HTERT RPE-1 (cell line): ENCODE measurements around the gene PCDHA1.
"Not testable (repeated sequence)": the region's sequence is repeated elsewhere in the genome, so short reads cannot be mapped to it uniquely, and the experiment has no call there.

Experiments
- in situ Hi-C: fragments of 300-500 bp; cut with MboI; formaldehyde crosslinking; loops from 4 replicates; pipeline ENCODE4 v1.14.3; 2020; ENCODE audit warnings: low sequenced_read_pairs

Gene PCDHA1

DNA sequence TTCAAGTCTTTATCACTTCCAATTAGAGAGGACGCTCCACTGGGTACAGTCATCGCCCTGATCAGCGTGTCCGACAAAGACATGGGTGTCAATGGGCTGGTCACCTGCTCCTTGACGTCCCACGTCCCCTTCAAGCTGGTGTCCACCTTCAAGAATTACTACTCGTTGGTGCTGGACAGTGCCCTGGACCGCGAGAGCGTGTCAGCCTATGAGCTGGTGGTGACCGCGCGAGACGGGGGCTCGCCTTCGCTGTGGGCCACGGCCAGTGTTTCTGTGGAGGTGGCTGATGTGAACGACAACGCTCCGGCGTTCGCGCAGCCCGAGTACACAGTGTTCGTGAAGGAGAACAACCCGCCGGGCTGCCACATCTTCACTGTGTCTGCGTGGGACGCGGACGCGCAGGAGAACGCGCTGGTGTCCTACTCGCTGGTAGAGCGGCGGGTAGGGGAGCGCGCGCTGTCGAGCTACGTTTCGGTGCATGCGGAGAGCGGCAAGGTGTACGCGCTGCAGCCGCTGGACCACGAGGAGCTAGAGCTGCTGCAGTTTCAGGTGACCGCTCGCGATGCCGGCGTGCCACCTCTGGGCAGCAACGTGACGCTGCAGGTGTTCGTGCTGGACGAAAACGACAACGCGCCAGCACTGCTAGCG, 22.4 kb downstream of the PCDHA1 start:
- in situ Hi-C loops, result not testable (repeated sequence)

DNA sequence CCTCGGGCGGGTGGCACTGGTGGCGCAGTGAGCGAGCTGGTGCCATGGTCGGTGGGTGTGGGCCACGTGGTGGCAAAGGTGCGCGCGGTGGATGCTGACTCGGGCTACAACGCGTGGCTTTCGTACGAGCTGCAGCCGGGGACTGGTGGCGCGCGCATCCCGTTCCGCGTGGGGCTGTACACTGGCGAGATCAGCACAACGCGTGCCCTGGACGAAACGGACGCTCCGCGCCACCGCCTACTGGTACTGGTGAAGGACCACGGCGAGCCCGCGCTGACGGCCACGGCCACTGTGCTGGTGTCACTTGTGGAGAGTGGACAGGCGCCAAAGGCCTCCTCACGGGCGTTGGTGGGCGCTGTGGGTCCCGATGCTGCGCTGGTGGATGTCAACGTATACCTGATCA, 22.9 kb downstream of the PCDHA1 start:
- in situ Hi-C loops, result no loop called here

DNA sequence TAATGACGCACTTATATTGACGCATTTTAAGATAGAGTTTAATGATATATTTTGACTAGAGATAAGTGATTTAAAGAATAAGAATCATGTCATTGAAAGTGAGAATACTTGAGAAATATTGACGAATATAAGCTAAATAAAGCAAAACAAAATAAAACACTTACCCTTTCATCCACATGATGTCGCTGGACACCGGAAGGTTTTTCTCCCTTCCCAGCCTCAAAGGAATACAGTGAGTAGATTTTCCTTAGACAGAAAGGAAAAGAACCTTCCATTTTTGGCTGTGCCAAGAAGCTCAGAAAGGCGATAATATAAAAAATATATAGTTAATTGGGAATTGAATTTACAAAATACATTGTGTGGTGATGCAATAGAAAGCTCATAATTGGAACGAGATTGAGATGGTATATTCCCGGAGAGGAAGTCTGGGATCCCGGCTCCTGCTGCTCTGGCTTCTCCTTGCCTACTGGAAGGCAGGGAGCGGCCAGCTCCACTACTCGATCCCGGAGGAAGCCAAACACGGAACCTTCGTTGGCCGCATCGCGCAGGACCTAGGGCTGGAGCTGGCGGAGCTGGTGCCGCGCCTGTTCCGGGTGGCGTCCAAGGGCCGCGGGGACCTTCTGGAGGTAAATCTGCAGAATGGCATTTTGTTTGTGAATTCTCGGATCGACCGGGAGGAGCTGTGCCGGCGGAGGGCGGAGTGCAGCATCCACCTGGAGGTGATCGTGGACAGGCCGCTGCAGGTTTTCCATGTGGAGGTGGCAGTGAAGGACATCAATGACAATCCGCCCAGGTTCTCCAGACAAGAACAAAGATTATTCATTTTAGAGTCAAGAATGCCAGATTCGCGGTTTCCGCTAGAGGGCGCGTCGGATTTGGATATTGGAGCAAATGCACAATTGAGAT, 35.7 kb downstream of the PCDHA1 start, which contains the start of gene PCDHA5:
Gene PCDHA5, plus strand, starts transcription at position 239 of the 906 bp plus-strand sequence.
- in situ Hi-C loops, result no loop called here

DNA sequence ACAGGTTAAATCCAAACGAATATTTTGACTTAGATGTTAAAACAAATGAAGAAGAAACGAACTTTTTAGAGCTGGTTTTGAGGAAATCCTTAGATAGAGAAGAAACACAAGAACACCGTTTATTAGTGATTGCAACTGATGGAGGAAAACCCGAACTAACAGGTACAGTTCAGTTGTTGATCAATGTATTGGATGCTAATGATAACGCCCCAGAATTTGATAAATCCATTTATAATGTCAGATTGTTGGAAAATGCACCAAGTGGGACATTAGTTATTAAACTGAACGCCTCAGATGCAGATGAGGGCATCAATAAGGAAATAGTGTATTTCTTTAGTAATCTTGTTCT, 36.3 kb downstream of the PCDHA1 start:
- in situ Hi-C loops, result no loop called here

DNA sequence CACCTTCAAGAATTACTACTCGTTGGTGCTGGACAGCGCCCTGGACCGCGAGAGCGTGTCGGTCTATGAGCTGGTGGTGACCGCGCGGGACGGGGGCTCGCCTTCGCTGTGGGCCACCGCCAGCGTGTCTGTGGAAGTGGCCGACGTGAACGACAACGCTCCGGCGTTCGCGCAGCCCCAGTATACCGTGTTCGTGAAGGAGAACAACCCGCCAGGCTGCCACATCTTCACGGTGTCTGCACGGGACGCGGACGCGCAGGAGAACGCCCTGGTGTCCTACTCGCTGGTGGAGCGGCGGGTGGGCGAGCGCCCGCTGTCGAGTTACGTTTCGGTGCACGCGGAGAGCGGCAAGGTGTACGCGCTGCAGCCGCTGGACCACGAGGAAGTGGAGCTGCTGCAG, 37.0 kb downstream of the PCDHA1 start:
- in situ Hi-C loops, result not testable (repeated sequence)

DNA sequence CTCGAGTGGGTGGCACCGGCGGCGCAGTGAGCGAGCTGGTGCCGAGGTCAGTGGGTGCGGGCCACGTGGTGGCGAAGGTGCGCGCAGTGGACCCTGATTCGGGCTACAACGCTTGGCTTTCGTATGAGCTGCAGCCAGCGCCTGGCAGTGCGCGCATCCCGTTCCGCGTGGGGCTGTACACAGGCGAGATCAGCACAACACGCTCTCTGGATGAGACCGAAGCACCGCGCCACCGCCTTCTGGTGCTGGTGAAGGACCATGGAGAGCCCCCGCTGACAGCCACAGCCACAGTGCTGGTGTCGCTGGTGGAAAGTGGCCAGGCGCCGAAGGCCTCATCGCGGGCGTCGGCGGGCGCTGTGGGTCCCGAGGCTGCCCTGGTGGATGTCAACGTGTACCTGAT, 37.5 kb downstream of the PCDHA1 start:
- in situ Hi-C loops, result no loop called here

DNA sequence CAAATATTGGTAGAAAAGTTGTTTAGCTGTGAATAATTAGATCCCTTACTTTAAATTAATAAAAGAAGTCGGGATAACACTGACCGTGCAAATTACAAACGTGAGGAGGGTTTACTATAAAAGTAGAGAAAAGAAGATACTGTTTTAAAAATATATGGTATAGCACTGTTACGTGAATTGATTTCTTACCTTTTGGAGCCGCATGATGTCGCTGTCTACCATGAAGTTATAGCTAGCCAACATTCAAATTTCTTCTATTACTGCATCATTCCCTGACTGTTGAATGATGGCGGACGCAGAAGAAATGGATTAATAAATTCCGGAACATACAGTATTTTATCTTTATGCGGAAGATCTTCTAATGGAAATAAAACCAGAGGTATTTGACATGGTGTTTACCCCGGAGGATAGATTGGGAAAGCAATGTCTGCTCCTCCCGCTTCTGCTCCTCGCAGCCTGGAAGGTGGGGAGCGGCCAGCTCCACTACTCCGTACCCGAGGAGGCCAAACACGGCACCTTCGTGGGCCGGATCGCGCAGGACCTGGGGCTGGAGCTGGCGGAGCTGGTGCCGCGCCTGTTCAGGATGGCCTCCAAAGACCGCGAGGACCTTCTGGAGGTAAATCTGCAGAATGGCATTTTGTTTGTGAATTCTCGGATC, 41.9 kb downstream of the PCDHA1 start, which contains the start of gene PCDHA6:
Gene PCDHA6, plus strand, starts transcription at position 257 of the 658 bp plus-strand sequence. Its CDS starts 132 bp downstream, at position 389.
- in situ Hi-C loops, result no loop called here

DNA sequence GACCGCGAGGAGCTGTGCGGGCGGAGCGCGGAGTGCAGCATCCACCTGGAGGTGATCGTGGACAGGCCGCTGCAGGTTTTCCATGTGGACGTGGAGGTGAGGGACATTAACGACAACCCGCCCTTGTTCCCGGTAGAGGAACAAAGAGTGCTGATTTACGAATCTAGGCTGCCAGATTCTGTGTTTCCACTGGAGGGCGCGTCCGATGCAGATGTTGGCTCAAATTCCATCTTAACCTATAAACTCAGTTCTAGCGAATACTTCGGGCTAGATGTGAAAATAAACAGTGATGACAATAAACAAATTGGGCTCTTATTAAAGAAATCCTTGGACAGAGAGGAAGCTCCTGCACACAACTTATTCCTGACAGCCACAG, 42.4 kb downstream of the PCDHA1 start:
- in situ Hi-C loops, result no loop called here

DNA sequence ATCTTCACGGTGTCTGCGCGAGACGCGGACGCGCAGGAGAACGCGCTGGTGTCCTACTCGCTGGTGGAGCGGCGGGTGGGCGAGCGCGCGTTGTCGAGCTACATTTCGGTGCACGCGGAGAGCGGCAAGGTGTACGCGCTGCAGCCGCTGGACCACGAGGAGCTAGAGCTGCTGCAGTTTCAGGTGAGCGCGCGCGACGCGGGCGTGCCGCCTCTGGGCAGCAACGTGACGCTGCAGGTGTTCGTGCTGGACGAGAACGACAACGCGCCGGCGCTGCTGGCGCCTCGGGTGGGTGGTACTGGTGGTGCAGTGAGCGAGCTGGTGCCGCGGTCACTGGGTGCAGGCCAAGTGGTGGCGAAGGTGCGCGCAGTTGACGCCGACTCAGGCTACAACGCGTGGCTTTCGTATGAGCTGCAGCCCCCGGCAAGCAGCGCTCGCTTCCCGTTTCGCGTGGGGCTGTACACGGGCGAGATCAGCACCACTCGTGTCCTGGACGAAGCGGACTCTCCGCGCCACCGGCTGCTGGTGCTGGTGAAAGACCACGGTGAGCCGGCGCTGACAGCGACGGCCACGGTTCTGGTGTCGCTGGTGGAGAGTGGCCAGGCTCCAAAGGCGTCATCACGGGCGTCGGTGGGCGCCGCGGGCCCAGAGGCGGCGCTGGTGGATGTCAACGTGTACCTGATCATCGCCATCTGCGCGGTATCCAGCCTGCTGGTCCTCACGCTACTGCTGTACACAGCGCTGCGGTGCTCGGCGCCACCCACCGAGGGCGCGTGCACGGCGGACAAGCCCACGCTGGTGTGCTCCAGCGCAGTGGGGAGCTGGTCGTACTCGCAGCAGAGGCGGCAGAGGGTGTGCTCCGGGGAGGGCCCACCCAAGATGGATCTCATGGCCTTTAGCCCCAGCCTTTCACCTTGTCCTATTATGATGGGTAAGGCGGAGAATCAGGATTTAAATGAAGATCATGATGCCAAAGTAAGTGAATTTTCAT, 43.9 kb downstream of the PCDHA1 start:
- in situ Hi-C loops, result not testable (repeated sequence)

DNA sequence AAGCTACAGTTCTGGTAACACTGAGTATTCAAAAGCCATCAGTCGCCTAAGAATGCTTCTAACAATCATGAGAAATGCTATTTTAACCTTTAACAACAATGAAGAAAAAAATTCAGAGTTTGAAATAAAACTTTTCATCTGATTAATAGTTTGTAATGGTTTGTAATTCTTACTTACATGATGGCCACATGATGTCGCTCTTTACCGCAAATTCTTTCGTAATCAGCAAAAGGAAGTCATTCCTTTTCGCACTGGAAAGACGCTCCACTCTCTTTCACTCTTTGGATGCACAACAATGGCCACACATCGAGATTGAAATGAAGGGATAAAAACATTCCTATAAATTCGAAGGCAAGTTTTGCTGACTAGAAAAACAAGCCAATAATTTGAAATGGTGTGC, 48.1 kb downstream of the PCDHA1 start, which contains the start of gene PCDHA7:
Gene PCDHA7, plus strand, starts transcription at position 277 of the 400 bp plus-strand sequence. Its CDS starts 115 bp downstream, at position 392.
- in situ Hi-C loops, result no loop called here

DNA sequence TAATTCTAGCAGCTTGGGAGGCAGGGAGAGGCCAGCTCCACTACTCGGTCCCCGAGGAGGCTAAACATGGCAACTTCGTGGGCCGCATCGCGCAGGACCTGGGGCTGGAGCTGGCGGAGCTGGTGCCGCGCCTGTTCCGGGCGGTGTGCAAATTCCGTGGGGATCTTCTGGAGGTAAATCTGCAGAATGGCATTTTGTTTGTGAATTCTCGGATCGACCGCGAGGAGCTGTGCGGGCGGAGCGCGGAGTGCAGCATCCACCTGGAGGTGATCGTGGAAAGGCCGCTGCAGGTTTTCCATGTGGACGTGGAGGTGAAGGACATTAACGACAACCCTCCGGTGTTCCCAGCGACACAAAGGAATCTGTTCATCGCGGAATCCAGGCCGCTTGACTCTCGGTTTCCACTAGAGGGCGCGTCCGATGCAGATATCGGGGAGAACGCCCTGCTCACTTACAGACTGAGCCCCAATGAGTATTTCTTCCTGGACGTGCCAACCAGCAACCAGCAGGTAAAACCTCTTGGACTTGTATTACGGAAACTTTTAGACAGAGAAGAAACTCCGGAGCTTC, 48.6 kb downstream of the PCDHA1 start:
- in situ Hi-C loops, result not testable (repeated sequence)

DNA sequence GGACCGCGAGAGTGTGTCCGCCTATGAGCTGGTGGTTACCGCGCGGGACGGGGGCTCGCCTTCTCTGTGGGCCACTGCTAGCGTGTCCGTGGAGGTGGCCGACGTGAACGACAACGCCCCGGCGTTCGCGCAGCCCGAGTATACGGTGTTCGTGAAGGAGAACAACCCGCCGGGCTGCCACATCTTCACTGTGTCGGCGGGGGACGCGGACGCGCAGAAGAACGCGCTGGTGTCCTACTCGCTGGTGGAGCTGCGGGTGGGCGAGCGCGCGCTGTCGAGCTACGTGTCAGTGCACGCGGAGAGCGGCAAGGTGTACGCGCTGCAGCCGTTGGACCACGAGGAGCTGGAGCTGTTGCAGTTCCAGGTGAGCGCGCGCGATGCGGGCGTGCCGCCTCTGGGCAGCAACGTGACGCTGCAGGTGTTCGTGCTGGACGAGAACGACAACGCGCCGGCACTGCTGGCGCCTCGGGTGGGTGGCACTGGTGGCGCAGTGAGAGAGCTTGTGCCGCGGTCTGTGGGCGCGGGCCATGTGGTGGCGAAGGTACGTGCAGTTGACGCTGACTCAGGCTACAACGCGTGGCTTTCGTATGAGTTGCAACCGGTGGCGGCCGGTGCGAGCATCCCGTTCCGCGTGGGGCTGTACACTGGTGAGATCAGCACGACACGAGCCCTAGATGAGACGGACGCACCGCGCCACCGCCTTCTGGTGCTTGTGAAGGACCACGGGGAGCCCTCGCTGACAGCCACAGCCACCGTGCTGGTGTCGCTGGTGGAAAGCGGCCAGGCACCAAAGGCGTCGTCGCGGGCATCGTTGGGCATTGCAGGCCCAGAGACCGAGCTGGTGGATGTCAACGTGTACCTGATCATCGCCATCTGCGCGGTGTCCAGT, 49.9 kb downstream of the PCDHA1 start:
- in situ Hi-C loops, result no loop called here

DNA sequence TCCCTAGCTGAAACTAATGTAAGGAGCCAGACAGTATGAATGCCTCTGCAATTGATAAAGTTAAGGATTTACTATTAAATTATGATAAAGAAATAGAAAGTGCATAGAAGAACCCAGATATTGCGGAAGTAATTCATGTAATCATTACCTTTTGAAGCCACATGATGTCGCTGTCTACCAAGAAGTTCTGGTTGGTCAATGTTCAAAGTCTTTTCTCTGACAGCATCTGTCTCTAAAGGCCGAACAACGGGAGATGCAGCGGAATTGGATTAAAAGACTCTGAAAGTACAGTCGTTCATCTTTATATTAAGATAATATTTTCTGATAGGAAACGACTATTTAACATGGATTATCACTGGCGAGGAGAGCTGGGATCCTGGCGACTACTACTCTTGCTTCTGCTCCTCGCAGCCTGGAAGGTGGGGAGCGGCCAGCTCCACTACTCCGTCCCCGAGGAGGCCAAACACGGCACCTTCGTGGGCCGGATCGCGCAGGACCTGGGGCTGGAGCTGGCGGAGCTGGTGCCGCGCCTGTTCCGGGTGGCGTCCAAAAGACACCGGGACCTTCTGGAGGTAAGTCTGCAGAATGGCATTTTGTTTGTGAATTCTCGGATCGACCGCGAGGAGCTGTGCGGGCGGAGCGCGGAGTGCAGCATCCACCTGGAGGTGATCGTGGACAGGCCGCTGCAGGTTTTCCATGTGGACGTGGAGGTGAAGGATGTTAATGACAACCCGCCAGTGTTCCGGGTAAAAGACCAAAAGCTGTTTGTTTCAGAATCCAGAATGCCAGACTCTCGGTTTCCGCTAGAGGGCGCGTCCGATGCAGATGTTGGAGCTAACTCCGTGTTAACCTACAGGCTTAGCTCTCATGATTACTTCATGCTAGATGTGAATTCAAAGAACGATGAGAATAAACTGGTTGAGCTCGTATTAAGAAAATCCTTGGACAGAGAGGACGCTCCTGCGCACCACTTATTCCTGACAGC, 55.3 kb downstream of the PCDHA1 start, which contains the start of gene PCDHA8:
Gene PCDHA8, plus strand, starts transcription at position 210 of the 985 bp plus-strand sequence. Its CDS starts 135 bp downstream, at position 345.
- in situ Hi-C loops, result no loop called here

DNA sequence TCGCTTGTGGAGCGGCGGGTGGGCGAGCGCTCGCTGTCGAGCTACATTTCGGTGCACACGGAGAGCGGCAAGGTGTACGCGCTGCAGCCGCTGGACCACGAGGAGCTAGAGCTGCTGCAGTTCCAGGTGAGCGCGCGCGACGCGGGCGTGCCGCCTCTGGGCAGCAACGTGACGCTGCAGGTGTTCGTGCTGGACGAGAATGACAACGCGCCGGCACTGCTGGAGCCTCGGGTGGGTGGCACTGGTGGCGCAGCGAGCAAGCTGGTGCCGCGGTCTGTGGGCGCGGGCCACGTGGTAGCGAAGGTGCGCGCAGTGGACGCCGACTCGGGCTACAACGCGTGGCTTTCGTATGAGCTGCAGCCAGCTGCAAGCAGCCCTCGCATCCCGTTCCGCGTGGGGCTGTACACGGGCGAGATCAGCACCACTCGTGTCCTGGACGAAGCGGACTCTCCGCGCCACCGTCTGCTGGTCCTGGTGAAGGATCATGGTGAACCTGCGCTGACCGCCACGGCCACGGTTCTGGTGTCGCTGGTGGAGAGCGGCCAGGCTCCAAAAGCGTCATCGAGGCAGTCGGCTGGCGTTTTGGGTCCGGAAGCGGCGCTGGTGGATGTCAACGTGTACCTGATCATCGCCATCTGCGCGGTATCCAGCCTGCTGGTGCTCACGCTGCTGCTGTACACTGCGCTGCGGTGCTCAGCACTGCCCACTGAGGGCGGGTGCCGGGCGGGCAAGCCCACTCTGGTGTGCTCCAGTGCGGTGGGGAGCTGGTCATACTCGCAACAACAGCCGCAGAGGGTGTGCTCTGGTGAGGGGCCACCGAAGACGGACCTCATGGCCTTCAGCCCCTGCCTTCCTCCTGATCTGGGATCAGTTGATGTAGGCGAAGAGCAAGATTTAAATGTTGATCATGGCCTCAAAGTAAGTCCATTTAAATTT, 57.1 kb downstream of the PCDHA1 start:
- in situ Hi-C loops, result no loop called here

DNA sequence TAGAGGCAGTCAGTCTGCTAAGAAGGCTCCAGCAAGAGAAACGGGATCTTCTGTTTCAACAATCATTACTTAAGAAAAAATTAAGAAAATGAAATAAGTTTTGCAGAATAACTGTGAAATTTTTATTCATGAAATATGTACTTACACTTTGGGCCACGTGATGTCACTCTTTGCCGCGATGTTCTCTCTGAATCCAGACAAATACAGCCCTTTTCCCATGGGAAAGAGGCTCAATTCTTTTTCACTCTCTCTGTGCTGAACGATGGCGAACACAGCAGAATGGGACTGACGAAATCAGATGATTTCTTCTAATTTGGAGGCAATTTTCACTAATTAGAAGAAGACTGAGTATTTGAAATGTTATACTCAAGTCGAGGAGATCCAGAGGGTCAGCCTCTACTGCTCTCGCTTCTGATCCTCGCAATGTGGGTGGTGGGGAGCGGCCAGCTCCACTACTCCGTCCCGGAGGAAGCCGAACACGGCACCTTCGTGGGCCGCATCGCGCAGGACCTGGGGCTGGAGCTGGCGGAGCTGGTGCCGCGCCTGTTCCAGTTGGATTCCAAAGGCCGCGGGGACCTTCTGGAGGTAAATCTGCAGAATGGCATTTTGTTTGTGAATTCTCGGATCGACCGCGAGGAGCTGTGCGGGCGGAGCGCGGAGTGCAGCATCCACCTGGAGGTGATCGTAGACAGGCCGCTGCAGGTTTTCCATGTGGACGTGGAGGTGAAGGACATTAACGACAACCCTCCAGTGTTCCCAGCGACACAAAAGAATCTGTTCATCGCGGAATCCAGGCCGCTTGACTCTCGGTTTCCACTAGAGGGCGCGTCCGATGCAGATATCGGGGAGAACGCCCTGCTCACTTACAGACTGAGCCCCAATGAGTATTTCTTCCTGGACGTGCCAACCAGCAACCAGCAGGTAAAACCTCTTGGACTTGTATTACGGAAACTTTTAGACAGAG, 62.5 kb downstream of the PCDHA1 start, which contains the start of gene PCDHA9:
Gene PCDHA9, plus strand, starts transcription at position 244 of the 964 bp plus-strand sequence. Its CDS starts 114 bp downstream, at position 358.
- in situ Hi-C loops, result not testable (repeated sequence)
